ENCODE results near the gene ANO6. TPM values are rescaled to one million over a fixed set of nuclear protein-coding genes. Genes with fewer than 3 reads are reported as not detected.

ANO6 gene
- total RNA-seq, 4 donors from 2014 or later: 16.9 to 23.0 (median 20.4) TPM

GRCh38 chr12:45216983-45217485 lies 1.1 kb downstream of the ANO6 start:
- TF ChIP-seq, protein P1, sequence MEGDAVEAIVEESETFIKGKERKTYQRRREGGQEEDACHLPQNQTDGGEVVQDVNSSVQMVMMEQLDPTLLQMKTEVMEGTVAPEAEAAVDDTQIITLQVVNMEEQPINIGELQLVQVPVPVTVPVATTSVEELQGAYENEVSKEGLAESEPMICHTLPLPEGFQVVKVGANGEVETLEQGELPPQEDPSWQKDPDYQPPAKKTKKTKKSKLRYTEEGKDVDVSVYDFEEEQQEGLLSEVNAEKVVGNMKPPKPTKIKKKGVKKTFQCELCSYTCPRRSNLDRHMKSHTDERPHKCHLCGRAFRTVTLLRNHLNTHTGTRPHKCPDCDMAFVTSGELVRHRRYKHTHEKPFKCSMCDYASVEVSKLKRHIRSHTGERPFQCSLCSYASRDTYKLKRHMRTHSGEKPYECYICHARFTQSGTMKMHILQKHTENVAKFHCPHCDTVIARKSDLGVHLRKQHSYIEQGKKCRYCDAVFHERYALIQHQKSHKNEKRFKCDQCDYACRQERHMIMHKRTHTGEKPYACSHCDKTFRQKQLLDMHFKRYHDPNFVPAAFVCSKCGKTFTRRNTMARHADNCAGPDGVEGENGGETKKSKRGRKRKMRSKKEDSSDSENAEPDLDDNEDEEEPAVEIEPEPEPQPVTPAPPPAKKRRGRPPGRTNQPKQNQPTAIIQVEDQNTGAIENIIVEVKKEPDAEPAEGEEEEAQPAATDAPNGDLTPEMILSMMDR (IDR thresholded peaks at IDR 0.05): no peak
- TF ChIP-seq POLR2A (IDR thresholded peaks at IDR 0.05) (no peak), POLR2AphosphoS5 (IDR thresholded peaks at IDR 0.05) (no peak), EP300 (IDR thresholded peaks at IDR 0.05; ENCODE audit: low read depth) (no peak)
- Histone ChIP-seq H3K27ac (peak overlapping the region; percentile 91 to 97 (median 96)), H3K9me3 (no peaks in the 10 kb centered on the region), H3K36me3 (no peaks in the 10 kb centered on the region), H3K4me3 (peak overlapping the region; percentile 55 to 82 (median 78)), H3K4me1 (peaks cover 10 to 50% (median 14%) of the 10 kb centered on the region in 4 donors), H3K27me3 (peaks cover 3% of the 10 kb centered on the region)
- intact Hi-C loops (cut with DNase I; ENCODE audit: low total_unique reads) (loop anchor here (10.0 kb wide), 1 partner anchor 148 kb away; no protein-coding TSS in a partner anchor), in situ Hi-C loops (cut with MboI; ENCODE audit: low pct_ligation_motif_present in 1 of 4, low pct_unique_long_range_greater_than_20kb in 1 of 4, low sequenced_read_pairs in 3 of 4) (loop anchor here in 1 of 4 donors (25.0 kb wide), 1 partner anchor 170 kb away; no protein-coding TSS in a partner anchor)
- no peak for DNase-seq
- 3 to 9% methylated on average over 9 of the region's 9 CpGs for WGBS, 2 donors (ENCODE audit: low coverage in 1 of 2)

GRCh38 chr12:45217846-45218245 lies 2.0 kb downstream of the ANO6 start:
- peaks cover 3% of the 10 kb centered on the region for H3K27me3 ChIP-seq
- H3K36me3 ChIP-seq: no peaks in the 10 kb centered on the region
- DNase-seq: no peak
- intact Hi-C loops (cut with DNase I; ENCODE audit: low total_unique reads): loop anchor here (10.0 kb wide), 1 partner anchor 147 kb away; no protein-coding TSS in a partner anchor
- TF ChIP-seq, protein P1 (IDR thresholded peaks at IDR 0.05): no peak
- no peak for TF ChIP-seq EP300 (IDR thresholded peaks at IDR 0.05; ENCODE audit: low read depth)
- TF ChIP-seq POLR2A (IDR thresholded peaks at IDR 0.05): no peak
- no peak for TF ChIP-seq POLR2AphosphoS5 (IDR thresholded peaks at IDR 0.05)
- in situ Hi-C loops (cut with MboI; ENCODE audit: low pct_ligation_motif_present in 1 of 4, low pct_unique_long_range_greater_than_20kb in 1 of 4, low sequenced_read_pairs in 3 of 4): loop anchor here in 1 of 4 donors (25.0 kb wide), 1 partner anchor 169 kb away; no protein-coding TSS in a partner anchor
- no peaks in the 10 kb centered on the region for H3K9me3 ChIP-seq
- H3K4me3 ChIP-seq: peak overlapping the region in 3 of 4 donors; percentile 9 to 81 (median 76)
- H3K4me1 ChIP-seq: peaks cover 10 to 50% (median 14%) of the 10 kb centered on the region in 4 donors
- peak overlapping the region; percentile 91 to 97 (median 96) for H3K27ac ChIP-seq
- WGBS, 2 donors (ENCODE audit: low coverage in 1 of 2): 33 to 34% methylated on average over 2 of the region's 2 CpGs

GRCh38 chr12:45219621-45220020 lies 3.7 kb downstream of the ANO6 start:
- peaks cover 3% of the 10 kb centered on the region for H3K27me3 ChIP-seq
- TF ChIP-seq EP300 (IDR thresholded peaks at IDR 0.05; ENCODE audit: low read depth): no peak
- TF ChIP-seq, protein P1 (IDR thresholded peaks at IDR 0.05): no peak
- no peak for TF ChIP-seq POLR2A (IDR thresholded peaks at IDR 0.05)
- TF ChIP-seq POLR2AphosphoS5 (IDR thresholded peaks at IDR 0.05): no peak
- no peak for DNase-seq
- in situ Hi-C loops (cut with MboI; ENCODE audit: low pct_ligation_motif_present in 1 of 4, low pct_unique_long_range_greater_than_20kb in 1 of 4, low sequenced_read_pairs in 3 of 4) (loop anchor here in 1 of 4 donors (25.0 kb wide), 1 partner anchor 168 kb away; no protein-coding TSS in a partner anchor), intact Hi-C loops (cut with DNase I; ENCODE audit: low total_unique reads) (loop anchor here (10.0 kb wide), 1 partner anchor 145 kb away; no protein-coding TSS in a partner anchor)
- H3K36me3 ChIP-seq: no peaks in the 10 kb centered on the region
- WGBS, 2 donors (ENCODE audit: low coverage in 1 of 2): 81% methylated on average over 2 of the region's 2 CpGs; no CpG with 5 or more reads in 1 of the 2 donors
- H3K27ac ChIP-seq: peak overlapping the region in 1 of 4 donors; percentile 5
- H3K9me3 ChIP-seq: no peaks in the 10 kb centered on the region
- no peak overlapping the region for H3K4me3 ChIP-seq
- peaks cover 10 to 59% (median 19%) of the 10 kb centered on the region in 4 donors for H3K4me1 ChIP-seq

DNA sequence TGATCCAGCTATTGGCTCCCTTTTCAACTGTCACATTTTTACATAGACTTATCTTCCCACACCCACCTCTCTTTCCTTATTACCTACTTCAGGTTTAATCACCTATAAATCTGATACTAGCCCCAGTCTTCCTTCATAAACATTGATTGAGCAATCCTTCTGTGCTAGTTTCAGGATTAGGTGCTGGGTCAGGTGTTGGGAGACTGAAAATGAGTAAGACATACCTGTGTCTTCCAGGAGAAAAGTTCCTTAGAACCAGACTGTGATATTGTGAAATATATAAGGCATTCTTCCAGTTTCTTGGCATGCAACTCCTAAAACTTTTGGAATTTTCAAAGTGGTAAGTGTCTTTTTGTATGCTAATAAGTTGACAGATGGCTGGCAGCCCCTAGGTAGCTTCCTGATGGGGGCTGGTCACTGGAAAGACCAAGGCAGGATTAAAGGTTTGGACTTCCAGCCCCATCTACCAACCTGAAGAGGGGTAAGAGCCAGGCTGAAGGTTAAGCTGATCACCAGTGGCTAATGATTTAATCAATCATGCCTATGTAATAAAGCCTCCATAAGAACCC lies 4.6 kb downstream of the ANO6 start:
- in situ Hi-C loops (cut with MboI; ENCODE audit: low pct_ligation_motif_present in 1 of 4, low pct_unique_long_range_greater_than_20kb in 1 of 4, low sequenced_read_pairs in 3 of 4) (loop anchor here in 1 of 4 donors (25.0 kb wide), 1 partner anchor 167 kb away; no protein-coding TSS in a partner anchor), intact Hi-C loops (cut with DNase I; ENCODE audit: low total_unique reads) (no loop called here)
- H3K36me3 ChIP-seq: no peaks in the 10 kb centered on the region
- peaks cover 6 to 58% (median 19%) of the 10 kb centered on the region in 4 donors for H3K4me1 ChIP-seq
- TF ChIP-seq, protein P1 (IDR thresholded peaks at IDR 0.05): no peak
- TF ChIP-seq EP300 (IDR thresholded peaks at IDR 0.05; ENCODE audit: low read depth) (no peak), POLR2A (IDR thresholded peaks at IDR 0.05) (no peak), POLR2AphosphoS5 (IDR thresholded peaks at IDR 0.05) (no peak)
- H3K27ac ChIP-seq: no peak overlapping the region
- peaks cover 3% of the 10 kb centered on the region for H3K27me3 ChIP-seq
- H3K9me3 ChIP-seq: no peaks in the 10 kb centered on the region
- DNase-seq: no peak
- H3K4me3 ChIP-seq: no peak overlapping the region
